ENCODE measurements around the gene SYNGAP1.
"Not testable (repeated sequence)": the region's sequence is repeated elsewhere in the genome, so short reads cannot be mapped to it uniquely, and the experiment has no call there.

Gene SYNGAP1

DNA sequence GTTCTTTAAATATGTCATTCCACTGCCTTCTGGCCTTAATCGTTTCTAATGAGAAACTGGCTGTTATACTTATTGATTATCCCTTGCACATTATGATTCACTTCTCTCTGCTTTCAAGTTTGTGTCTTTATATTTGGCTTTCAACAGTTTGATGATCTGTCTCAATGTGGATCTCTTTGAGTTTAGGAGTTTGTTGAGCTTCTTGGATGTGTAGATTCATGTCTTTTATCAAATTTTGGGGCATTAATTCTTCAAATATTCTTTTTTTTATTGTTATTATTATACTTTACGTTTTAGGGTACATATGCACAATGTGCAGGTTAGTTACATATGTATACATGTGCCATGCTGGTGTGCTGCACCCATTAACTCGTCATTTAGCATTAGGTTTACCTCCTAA lies 63.8 kb downstream of the SYNGAP1 start:
- no peak for DNase-seq

- not testable (repeated sequence) for DNase-seq
Measured at GRCh38 chr6:33484673-33485262, 64.9 kb downstream of the SYNGAP1 start.

- DNase-seq = not testable (repeated sequence)
Measured at GRCh38 chr6:33485680-33486079, 65.8 kb downstream of the SYNGAP1 start.

- no peak for DNase-seq
Measured at GRCh38 chr6:33488339-33488738, 68.5 kb downstream of the SYNGAP1 start.

DNA sequence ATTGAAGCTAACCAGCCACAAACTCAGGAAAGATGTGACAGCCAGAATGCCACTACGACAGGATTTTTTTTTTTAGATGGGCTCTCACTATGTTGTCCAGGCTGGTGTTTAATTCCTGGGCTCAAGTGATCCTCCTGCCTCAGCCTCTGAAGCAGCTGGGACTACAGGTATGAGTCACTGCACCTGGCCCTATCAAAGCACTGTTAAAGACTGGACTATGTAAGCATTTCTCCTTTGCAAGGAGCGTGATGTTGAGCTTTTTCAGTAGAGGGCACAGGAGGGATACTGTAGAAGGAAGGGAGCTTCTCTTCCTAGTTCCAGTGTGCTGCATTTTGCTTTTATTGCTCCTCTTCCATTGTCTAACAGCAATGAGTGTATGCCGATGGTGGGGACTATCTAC lies 70.3 kb downstream of the SYNGAP1 start:
- DNase-seq = no peak

- DNase-seq = no peak
Measured at GRCh38 chr6:33490621-33491020, 70.8 kb downstream of the SYNGAP1 start.

- DNase-seq = no peak
Measured at GRCh38 chr6:33492093-33492492, 72.2 kb downstream of the SYNGAP1 start.

GRCh38 chr6:33497157-33497556 lies 77.3 kb downstream of the SYNGAP1 start:
- no peak for DNase-seq

GRCh38 chr6:33502486-33502885 lies 82.6 kb downstream of the SYNGAP1 start:
- no peak for DNase-seq

DNA sequence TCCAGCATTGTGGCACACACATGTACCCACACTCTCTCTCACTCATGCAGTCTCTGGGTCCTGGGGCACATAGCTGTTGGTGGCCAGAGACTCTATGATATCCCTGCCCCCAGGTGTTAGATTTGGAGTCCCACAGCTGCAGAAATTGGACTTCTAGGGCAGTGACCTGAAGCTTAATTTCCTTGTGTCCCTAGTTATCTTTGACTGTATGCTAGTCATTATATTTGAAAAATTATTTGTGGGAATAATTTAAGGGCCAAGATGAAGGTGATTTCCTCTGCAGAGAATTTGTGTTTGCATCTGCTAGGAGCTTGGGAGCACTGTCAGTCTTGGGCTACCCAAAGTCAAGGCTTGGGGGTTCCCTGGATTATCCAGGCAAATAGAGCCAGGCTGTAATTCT lies 84.6 kb downstream of the SYNGAP1 start:
- no peak for DNase-seq

All from NCI-H446 treated with DMSO at 0.1 percent for 48 hours (cell line).